Measurements from ENCODE around the gene TGFB2. TPM values are rescaled to one million over a fixed set of nuclear protein-coding genes. Genes with fewer than 3 reads are reported as not detected.

Gene TGFB2
- total RNA-seq, 1 donor from 2014 or later: 10.2 TPM

DNA sequence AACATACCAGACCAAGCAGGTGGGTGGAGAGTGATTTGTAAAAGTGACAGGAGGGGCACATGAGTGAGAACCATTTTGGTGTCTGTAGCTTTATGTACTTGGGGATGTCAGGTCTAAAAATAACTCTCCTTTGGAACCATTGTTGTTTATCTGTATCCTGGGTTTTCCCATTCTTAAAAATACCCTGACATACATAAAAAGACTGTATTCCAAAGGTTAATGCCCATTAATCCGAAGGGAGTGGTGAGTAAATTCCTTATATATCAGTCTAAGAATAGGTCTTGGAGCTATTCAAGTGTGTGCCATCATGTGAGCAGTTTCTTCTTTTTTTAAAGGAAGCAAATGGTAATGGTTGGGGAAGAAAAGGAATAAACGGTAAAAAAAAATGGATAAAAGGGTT lies 117.5 kb downstream of the TGFB2 start:
- peaks cover 43% of the 10 kb centered on the region for H3K4me1 ChIP-seq
- no peaks in the 10 kb centered on the region for H3K9me3 ChIP-seq
- H3K27ac ChIP-seq: peak overlapping the region; percentile 70
- H3K27me3 ChIP-seq (ENCODE audit: low read depth): no peaks in the 10 kb centered on the region
- no peak for ATAC-seq
- H3K4me3 ChIP-seq: no peak overlapping the region
- H3K36me3 ChIP-seq: no peaks in the 10 kb centered on the region
- no peak for TF ChIP-seq CTCF (IDR thresholded peaks at IDR 0.05)
- DNase-seq: no peak
- intact Hi-C loops (cut with DNase I): no loop called here

GRCh38 chr1:218463194-218464156 lies 118.3 kb downstream of the TGFB2 start:
- Histone ChIP-seq H3K9me3 (no peaks in the 10 kb centered on the region), H3K4me3 (no peak overlapping the region), H3K27ac (peak overlapping the region; percentile 70), H3K36me3 (no peaks in the 10 kb centered on the region), H3K4me1 (peaks cover 49% of the 10 kb centered on the region), H3K27me3 (ENCODE audit: low read depth) (no peaks in the 10 kb centered on the region)
- ATAC-seq (peak; percentile 46 to 63), DNase-seq (peak; percentile 63)
- no peak for TF ChIP-seq CTCF (IDR thresholded peaks at IDR 0.05)
- intact Hi-C loops (cut with DNase I): no loop called here

GRCh38 chr1:218464871-218465270 lies 119.7 kb downstream of the TGFB2 start:
- Histone ChIP-seq H3K4me3 (no peak overlapping the region), H3K27me3 (ENCODE audit: low read depth) (no peaks in the 10 kb centered on the region), H3K36me3 (no peaks in the 10 kb centered on the region), H3K4me1 (peaks cover 42% of the 10 kb centered on the region), H3K9me3 (no peaks in the 10 kb centered on the region), H3K27ac (no peak overlapping the region)
- DNase-seq (no peak), ATAC-seq (no peak)
- intact Hi-C loops (cut with DNase I): no loop called here
- no peak for TF ChIP-seq CTCF (IDR thresholded peaks at IDR 0.05)

DNA sequence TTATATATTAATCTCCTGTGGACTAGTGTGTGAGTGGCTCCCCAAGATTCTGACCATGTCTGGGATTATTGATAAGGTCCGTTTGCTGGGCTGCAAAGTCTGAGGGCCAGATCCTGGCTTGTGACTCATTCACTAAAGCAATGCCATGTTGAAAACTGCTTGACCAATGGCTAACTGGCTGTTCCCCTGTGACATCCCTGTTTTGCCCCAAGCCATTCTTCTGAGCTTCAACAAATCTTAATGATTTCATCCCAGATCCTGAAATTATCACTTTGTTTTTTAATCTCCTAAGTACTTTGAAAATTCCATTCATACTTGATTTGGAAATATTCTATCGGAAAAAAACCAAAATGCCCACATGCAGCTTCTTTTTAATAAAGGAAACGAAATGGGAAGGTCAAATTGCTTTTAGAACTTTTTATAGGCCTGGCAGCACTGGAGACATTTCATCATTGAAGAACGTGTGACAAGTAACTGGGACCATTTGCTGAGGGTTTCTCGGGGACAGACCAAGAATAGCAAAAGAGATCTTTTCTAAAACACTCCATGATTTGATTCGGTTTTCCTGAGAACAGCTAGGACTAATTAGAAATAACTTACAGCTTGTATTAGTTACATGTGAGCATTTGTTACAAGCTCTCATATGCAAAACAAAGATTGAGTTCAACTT lies 121.3 kb downstream of the TGFB2 start:
- intact Hi-C loops (cut with DNase I): no loop called here
- Histone ChIP-seq H3K4me3 (no peak overlapping the region), H3K9me3 (no peaks in the 10 kb centered on the region), H3K27ac (no peak overlapping the region), H3K4me1 (peaks cover 29% of the 10 kb centered on the region), H3K27me3 (ENCODE audit: low read depth) (no peaks in the 10 kb centered on the region), H3K36me3 (no peaks in the 10 kb centered on the region)
- ATAC-seq: no peak
- TF ChIP-seq CTCF (IDR thresholded peaks at IDR 0.05): no peak
- no peak for DNase-seq

DNA sequence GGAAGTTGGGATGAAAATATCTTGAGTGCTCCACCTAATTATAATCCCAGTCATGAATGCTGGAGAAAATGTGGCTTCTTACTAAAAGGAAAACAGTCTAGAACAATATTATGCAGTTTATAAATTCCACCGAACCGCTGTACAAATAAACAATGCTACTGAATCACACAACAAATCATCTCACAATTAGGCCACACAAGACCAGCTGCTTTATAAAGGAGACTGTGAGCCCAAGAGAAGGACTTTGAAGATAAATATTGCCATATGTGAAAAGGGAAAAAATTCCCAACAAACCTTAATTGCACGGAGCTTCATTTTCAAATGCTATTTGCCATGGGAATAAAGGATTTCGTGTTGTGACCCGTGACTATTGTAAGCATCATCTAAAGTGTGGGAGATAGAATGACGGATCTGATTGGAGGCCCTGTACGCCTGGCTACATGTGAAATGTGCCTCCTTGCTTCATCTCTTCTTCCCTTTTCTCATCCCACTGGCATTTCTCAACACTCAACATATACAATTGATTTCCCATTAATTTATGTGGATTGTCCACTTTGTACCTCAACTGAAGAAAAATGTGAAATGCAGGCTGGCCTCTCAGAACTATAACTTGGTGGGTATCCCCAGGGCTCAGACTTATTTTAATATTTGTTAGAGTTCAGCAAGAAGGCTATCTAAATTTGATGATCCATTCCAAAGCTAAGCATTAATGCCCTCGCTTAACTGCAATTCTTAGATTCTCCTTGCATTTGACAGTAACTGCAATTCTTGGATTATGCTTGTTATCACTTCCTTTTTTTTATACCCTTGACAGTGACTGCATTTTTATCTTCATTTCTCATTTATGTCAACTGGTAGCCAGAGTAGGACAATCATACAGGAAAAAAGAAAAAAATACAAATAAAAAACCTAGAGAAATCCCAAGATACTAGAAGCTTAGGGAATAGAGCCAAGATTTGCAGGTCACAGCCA lies 122.3 kb downstream of the TGFB2 start:
- Histone ChIP-seq H3K4me1 (peaks cover 26% of the 10 kb centered on the region), H3K27me3 (ENCODE audit: low read depth) (no peaks in the 10 kb centered on the region), H3K9me3 (no peaks in the 10 kb centered on the region), H3K36me3 (no peaks in the 10 kb centered on the region), H3K27ac (no peak overlapping the region), H3K4me3 (no peak overlapping the region)
- DNase-seq (no peak), ATAC-seq (no peak)
- intact Hi-C loops (cut with DNase I): no loop called here
- TF ChIP-seq CTCF (IDR thresholded peaks at IDR 0.05): no peak

Data from lower lobe of right lung (tissue), 2 donors.